HG02610 (cell line): ENCODE results near the gene NME7.

Source experiments
- ATAC-seq: cut with Tn5 transposase; IDR thresholded peaks from one replicate; pipeline ENCODE4 v1.9.1; 2021; ENCODE audit warnings: mild to moderate bottlenecking, moderate library complexity; ENCODE audit not compliant: unreplicated experiment

Gene NME7

DNA sequence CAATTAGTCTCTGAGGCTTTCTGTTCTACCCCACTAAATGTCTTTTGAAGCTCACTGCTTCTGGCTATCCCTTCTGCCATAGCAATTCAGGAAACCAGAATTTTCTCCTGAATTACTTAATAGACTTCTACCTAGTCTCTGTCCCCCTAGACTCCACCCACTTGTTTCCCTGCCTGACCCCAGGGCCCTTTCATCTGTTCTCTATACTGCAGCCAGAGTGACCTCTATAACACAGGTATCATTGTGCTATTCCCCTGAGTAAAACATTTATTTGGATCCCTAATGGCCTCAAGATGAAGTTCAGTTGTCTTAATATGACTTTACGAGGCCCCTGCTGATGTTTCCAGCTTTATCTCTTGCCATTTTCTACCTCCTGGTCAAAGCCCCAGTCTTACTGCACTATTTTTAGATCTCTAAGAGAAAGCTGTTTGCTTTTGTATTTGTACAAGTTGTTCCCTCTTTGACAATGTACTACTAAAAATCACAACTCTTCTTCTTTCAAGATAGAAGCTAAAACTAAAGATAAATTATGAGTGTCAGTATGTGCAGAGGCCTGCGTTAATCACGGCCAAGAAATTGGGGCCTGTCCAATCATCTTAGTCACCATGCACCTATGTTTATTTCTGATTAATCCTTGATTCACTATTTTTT, 206.6 kb downstream of the NME7 start:
- ATAC-seq = no peak

DNA sequence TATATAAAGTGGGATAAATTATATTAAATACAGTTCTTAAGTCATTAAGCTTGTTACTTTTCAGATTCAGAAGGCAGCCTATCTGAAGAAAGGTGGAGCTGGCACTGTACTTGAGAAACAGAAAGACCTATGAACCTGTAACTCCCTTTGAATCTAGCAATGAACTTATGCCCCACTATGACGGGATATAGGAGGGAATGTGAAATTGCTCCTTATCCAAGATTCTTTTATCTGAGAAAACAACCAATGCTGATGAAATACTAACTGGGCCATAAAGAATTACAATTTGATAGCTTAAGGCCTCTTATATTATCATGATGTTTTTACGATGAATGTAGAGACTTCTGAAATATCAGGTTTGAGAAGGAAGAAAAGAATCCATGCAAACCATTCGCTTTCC, 211.0 kb downstream of the NME7 start:
- ATAC-seq = no peak

DNA sequence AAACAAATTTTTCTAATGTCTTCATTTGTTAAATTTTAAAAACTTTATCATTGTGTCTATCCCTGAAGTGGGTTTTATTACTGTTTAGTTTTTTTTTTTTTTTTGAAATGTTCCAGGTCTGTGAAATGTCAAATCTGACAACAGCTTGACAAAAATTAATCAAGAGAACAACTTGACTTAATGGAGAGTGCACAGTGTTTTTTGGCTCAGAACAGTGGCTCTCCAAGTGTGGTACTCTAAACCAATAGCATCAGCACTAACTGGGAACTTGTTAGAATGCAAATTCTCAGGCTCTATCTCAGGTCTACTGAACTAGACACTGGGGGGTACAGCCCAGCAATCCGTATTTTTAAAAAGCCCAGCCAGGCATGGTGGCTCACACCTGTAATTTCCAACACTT, 211.9 kb downstream of the NME7 start:
- no peak for ATAC-seq

DNA sequence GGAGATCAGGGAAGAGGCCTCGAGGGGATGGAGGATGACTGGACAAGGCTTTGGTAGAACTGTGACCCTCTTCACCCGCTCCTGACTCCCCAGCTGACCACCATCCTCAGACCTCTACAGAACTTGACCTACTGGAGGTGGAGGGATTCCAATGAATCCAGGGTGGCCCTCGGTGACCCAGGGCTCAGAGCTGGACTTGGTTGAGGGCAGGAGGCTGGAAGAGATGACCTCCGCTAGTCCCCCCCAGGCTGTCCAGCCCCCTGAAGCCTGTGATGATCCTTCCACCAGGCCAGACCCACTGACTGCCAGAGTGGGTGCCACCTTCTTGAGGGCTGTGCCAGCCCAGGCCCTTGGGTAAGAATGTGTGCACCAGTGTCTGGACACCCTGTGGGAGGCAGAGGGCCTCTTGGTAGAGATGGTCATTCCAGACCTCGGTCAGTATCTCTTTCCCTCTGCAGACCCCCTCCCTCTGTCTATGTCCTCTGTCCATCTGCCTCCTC, 216.2 kb downstream of the NME7 start:
- no peak for ATAC-seq

DNA sequence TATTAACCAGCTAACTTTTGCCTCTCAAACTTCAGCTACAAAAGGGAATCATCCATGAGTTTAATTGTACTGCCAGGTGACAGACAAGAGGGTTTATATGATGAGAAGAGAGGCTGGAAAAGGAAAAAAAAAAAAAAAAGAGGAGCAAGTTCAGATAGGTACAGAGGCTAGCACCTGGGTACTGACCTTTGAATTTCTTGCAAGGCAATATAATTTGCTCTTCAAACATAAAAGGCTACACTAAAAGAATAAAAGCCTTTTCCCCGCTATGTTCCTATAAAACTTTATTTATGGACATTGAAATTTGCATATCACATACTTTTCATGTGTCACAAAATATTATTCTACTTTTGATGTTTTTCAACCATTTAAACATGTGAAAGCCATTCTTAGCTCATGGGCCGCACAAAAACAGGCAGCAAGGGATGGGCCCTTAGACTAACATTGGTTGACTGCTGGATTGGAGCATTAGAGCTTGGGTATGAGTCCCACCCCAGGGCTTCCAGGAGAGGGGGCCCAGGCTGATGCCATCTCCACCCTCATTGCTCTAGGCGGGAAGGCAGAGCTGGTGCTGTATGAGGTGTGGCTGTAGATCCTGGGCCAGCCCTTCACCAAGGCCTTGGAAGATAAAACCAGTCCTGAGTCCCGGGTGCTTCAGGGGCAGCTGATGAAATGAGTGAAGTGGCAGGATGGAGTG, 216.8 kb downstream of the NME7 start:
- ATAC-seq = no peak

DNA sequence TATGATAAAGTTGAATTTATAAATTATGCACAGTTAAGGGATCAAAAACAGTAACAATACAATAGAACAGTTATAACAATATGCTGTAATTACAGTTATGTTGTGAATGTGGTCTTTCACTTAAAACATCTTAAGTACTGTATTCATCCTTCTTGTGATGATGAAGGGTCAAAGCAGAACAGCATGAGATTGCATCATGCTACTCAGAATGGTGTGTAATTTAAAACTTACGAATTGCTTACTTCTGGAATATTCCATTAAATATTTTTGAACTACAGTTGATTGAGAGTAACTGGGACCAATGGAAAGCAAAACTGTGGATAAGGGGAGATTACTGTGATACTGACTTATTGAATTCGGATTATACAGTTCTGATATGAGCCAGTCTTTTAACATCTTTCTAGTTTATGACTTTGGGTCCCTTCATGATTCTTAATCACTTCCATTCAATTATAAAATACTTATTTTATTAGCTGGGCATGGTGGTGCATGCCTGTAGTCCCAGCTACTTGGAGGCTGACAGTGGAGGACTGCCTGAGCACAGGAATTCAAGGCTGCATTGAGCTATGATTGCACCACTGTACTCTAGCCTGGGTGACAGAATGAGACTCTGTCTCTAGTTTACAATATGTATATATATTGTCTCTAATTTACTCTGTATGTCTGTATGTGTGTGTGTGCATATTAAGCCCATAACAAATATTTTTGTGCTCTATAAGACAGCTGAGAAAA, 217.9 kb downstream of the NME7 start:
- no peak for ATAC-seq

DNA sequence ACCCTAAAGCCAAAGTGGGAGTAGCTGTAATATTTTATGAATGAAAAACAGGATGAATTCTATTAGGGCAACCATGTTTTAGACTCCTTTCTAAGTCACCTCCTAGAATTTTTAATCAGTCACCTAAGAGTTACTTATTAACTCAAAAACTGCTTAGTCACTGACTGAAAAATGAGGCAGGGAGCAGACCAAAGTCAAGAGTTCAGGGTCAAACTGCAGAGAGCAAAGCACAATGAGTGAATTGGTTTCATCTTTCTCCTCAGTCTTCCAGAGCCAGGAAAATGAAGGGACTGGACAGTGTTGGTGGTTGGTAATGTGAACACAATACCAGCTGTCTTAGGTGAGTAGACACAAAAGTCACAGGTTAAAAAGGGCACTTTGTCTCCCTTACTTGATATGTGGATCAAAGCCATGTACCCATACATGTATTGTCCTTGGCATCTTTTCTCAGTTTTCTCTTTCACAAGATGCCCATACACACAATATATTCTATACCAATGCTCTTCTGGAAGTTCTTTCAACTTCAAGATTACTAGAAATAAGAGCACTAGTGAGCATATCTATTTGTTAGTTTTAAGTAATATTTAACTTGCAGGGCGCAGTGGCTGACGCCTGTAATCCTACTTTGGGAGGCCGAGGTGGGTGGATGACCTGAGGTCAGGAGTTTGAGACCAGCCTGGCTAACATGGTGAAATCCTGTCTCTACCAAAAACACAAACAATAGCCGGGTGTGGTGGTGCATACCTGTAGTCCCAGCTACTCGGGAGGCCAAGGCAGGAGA, 218.9 kb downstream of the NME7 start:
- no peak for ATAC-seq

DNA sequence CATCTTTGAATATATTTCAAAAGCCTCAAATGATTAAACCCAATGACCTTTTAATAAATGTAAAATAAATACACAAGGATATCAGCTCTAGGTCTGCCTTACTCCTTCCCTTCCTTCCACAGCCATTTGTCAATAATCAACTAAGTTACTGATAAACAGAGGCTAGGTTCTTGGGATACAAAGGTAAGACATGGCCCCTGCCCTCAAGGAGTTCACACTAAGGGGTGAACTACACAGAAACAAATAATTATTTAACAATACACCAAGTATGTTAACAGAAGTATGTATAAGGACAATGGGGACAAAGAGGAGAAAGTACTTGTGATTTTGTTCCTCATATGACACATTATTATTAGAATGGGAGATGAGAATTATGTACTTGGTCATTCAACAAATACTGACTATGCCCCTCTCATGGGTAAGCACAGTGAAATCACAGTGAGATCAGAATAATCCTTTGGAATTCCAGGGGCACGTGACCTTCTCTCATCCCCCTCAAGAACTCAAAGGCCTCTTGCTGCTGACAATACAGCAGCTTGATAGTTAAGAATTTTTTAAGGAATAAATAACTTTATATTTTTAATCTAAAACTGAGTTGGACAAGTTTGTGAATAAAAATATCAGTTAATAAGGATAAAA, 220.9 kb downstream of the NME7 start:
- ATAC-seq = no peak

DNA sequence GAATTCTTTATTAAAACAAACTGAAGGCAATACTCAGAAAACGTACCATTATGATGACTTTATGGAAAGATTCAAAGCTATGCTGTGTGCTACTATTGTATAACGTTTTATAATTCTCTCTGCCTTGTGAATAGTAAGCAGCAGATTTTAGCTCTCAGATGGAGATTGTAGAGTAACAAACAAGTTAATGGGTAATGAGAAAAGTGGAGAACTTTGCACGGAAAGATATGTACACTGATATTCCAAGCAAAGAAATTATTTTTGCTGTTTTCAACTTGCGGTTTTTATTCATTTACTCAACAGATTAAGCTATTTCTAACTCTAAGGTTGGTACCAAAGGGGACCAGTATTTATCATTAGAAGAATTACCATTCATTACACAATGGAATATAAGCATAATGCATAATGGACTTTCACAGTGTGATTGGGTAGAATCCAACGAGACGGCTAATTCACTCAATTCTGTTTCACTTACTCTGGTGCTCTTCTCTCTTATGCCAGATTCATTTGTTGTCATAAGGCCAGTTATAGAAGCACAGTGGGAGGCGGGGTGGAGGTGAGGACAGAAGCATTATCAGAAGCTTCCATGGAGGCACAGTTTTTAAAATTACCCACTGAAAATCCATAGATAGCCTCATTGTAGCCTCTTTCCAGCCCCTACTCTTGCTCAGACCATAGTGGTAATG, 222.5 kb downstream of the NME7 start:
- ATAC-seq = no peak

DNA sequence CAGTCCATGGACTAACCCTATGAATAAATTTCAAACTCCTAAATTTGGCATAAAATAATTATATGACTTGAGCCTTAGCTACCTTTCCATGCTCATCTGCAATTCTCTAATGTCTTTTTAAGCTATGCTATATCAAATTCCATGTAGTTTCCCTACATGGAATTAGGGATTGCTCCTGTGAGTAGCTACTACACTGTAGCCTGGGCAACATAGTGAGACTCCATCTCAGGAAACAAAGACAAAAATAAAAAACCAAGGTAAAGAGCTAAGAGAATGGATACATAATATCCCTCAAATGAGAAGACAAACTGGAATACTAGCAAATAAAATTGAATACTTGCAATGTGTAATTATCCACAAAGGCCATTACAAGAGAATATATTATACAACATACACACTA, 223.6 kb downstream of the NME7 start:
- no peak for ATAC-seq

DNA sequence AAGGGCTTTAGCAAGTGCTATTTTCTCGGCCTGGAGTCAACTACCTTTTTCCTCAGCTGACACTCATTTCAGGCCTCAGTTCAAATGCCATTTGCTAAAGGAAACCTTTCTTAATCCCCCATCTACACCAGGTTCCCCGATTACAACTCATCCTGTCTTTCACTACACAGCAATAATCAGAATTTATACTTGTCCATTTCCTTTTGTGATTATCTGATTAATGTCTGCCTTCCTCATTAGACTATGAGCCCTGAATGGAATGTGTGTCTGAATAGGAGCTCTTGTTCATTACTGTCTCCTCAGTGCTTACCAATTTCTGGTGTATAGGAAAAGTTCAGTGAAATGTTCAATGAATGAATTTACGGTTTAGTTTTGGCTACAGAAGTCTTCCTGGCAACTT, 224.3 kb downstream of the NME7 start:
- ATAC-seq = no peak

DNA sequence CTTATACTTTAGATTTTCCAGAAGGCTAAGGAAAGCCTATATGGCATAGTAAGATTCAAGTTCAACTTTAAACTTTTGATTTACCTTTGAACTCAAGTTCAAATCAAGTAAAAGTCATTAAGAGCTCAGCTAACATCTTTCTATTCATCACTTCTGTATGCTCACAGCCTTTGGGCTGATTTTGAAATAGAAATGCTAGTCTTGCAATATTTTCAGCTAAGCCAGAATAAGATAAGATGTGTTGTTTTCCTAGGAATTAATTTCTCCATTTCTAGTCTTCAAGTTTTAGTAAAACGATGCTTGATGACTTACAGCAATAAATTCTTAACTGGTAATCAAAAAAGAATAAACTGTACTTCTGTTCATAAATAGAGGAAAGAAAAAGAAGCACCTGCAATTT, 225.5 kb downstream of the NME7 start:
- ATAC-seq = no peak

DNA sequence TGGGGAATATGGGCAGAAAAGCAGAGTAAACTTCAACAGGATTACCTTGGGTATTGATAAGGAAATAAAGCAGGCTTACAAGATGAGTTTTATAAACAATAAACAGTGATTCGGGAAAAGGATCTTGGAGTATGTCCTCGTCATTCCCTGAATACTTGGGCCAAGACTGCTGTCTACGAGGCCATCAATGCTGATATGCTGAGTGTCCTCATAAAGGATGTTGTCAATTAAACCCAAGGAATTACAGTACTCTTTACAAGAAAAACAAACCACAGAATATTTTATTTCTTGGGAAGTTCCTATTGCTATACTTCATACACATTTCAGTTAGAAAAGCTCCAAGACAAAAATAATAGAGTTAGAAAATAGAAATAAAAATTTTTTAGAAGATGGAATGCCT, 226.2 kb downstream of the NME7 start:
- ATAC-seq = no peak

DNA sequence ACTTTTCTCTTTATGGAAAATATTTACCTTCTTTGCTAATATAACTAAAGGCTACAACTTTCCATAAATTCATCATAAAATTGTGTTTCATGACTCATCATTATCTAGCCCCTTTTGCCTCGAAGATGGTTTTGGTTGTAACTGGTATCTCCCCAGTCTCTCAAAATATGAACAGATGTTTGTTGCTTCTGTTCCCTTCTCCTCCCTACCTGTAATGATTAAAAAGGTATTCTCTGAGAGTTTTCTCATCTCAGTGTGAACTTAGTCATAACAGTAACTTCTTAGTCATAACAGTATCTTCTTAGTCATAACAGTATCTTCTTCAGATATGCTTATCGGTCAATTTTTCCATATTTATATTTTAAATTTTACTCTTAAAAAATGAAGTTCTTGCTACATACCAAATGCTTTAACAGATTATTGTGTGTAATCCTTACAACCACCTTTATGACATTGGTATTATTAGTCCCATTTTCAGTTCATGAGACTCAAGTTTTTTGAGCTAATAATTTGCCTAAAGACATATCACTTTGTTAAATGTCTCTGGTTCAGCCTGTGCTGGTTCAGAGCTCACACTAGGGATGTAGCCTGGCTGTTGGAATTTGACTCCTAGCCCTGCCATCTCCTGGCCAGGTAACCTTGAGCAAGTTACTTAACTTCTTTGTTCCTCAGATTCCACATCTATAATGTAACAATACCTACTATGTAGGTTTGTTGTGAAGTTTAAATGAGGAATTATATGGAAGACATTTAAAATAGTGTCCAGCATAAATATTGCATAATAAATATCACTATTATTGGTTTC, 228.5 kb downstream of the NME7 start:
- ATAC-seq = peak; percentile 93

DNA sequence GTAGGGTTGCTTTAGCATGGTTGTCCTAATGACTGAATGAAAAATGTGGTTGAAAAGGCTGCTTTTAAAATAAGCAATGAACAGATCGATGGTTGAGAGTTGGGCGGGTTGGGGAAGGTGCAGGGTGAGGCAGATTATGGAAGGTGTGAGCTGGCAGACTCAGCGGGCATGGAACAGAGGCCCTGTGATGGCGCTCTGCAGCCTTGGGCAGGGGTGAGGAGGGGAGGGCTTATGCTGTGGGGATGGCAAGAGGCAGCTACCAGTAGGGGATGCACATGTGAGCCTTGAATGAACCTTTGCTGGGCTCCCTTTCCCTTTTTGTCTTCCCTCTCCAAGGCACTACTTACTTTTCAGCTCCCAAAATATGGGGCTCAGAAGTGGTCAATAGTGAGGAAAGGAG, 230.2 kb downstream of the NME7 start:
- no peak for ATAC-seq

DNA sequence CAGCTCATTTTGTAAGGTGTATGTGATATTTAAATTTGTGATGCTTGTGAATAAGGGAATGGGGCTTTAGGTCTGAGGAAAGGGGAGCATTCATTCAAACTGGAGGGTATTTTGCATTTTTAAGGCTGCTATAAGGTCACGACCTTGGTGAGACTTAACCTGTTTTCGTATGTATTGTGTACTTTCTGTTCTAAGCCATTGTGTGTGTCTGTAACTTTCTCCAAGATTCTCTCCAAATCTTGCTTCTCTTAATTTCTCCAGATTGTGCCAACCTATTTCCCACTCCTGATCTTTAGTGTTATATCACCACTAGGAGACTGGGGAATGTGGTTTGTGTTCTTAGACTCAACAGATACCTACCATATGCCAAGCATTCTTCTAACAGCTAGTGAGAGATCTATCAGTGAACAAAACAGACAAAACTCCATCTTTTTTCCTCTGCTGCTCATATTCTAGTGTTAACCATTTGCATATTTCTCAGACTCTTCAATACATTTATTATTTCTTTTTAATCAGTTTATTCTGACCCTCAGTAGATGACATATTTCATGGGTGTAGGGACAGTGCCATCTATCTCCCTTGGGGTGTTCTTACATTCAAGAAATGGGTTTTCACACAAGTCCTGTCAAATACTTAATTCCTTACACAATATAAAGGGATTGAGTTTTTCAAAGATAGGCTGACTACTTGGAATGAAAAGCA, 233.6 kb downstream of the NME7 start:
- ATAC-seq = no peak

DNA sequence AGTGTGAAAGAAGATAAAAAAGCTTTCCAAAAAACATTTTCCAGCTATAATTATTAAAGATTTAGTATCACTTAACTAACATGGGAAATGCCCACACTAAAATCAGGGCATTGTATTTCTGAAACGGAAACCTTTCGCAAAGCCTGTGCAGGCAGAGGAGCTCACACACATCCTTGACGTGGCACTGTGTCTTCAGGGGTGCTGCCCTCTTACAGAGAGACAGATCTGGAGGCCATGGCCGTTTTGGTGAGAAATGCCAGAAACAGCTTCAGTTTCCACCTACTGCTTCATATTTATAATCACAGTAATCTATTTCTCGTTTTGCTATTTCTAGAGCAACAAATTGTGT, 234.4 kb downstream of the NME7 start:
- ATAC-seq = no peak

DNA sequence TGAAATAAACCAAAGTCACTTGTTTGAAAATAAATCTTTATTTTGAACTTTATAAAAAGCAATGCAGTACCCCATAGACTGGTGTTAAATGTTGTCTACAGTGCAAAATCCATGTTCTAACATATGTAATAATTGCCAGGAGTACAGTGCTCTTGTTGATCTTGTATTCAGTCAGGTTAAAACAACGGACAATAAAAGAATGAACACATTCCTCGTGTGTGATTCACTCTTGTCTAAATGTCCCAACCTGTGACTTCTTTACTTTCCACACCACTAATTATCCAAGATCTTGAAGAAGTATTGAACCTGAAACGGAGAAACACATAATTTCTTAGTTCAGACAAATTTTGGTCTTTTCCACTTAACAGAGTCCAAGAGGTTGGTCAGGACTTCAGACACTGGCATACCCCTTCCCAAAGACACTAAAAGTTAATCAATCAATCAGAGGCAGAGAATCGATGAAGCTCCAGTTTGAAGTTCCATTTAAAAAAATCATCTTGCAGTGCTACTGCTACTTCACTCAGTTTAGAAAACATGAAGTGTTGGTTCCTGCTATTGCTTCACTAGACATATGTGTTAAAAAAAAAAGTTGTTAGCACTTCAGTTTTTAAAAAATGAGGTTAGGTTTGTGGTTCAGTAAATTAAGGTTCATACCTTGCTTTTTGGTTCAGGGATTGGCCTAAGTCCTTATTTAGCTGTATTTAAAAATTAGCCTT, 234.9 kb downstream of the NME7 start:
- no peak for ATAC-seq
